Hepatocyte (in vitro differentiated cells): ENCODE data around the gene SOCS4. TPM values are rescaled to one million over a fixed set of nuclear protein-coding genes. Genes with fewer than 3 reads are reported as not detected.

Source experiments
- DNase-seq: peaks from one replicate; pipeline ENCODE4 v3.0.0-alpha.2; 2016; ENCODE audit warnings: low spot score
- H2AFZ ChIP-seq: fragments of 200-600 bp; sonication (generic); 2 replicates; pipeline ENCODE4 v1.6.0; 2016; ENCODE audit warnings: antibody characterized with exemption, mild to moderate bottlenecking
- H3K27ac ChIP-seq: fragments of 200-600 bp; sonication (generic); 2 replicates; pipeline ENCODE4 v1.5.1; 2016; ENCODE audit warnings: mild to moderate bottlenecking
- H3K27me3 ChIP-seq: fragments of 200-600 bp; sonication (generic); 2 replicates; pipeline ENCODE4 v1.6.1; 2016
- H3K36me3 ChIP-seq: fragments of 200-600 bp; sonication (generic); replicated peaks from 2 replicates; pipeline ENCODE4 v1.5.1; 2016; ENCODE audit warnings: low read depth; ENCODE audit not compliant: insufficient read depth
- H3K4me1 ChIP-seq: fragments of 200-600 bp; sonication (generic); 2 replicates; pipeline ENCODE4 v1.5.1; 2016; ENCODE audit warnings: mild to moderate bottlenecking, moderate library complexity; ENCODE audit not compliant: insufficient read depth
- H3K4me2 ChIP-seq: fragments of 200-600 bp; sonication (generic); 2 replicates; pipeline ENCODE4 v1.6.0; 2016
- H3K4me3 ChIP-seq: fragments of 200-600 bp; sonication (generic); 2 replicates; pipeline ENCODE4 v1.5.1; 2016; ENCODE audit warnings: mild to moderate bottlenecking
- H3K79me2 ChIP-seq: fragments of 200-600 bp; sonication (generic); 2 replicates; pipeline ENCODE4 v1.6.0; 2017; ENCODE audit warnings: mild to moderate bottlenecking
- H3K9me2 ChIP-seq: fragments of 200-600 bp; sonication (generic); replicated peaks from 2 replicates; pipeline ENCODE4 v1.6.0; 2017; ENCODE audit warnings: mild to moderate bottlenecking; ENCODE audit not compliant: insufficient read depth
- H3K9me3 ChIP-seq: fragments of 200-600 bp; sonication (generic); 2 replicates; pipeline ENCODE4 v1.5.1; 2016; ENCODE audit warnings: low read depth, mild to moderate bottlenecking
- H4K20me1 ChIP-seq: fragments of 200-600 bp; sonication (generic); 2 replicates; pipeline ENCODE4 v1.6.0; 2016; ENCODE audit warnings: mild to moderate bottlenecking; ENCODE audit not compliant: insufficient read depth, poor library complexity, severe bottlenecking
- CTCF ChIP-seq: fragments of 200-600 bp; sonication (generic); IDR thresholded peaks from 2 replicates; pipeline ENCODE4 v1.5.1; 2016; ENCODE audit warnings: antibody characterized with exemption, mild to moderate bottlenecking; ENCODE audit not compliant: poor library complexity
- EZH2 ChIP-seq: fragments of 200-600 bp; sonication (generic); IDR thresholded peaks from 2 replicates; pipeline ENCODE4 v1.6.1; 2016; ENCODE audit warnings: antibody characterized with exemption, mild to moderate bottlenecking, borderline replicate concordance
- EZH2phosphoT487 ChIP-seq: fragments of 200-600 bp; sonication (generic); IDR thresholded peaks from one replicate; pipeline ENCODE4 v1.6.1; 2018; ENCODE audit warnings: antibody characterized with exemption, mild to moderate bottlenecking, low read depth, moderate library complexity; ENCODE audit not compliant: unreplicated experiment, severe bottlenecking
- WGBS: methylation state at CpG from one replicate; pipeline ENCODE4 v1.1.6; 2016; ENCODE audit warnings: low lambda C conversion rate; ENCODE audit errors: missing lambda C conversion rate; 5-methylcytosine and 5-hydroxymethylcytosine counted together
- polyA plus RNA-seq: library from polyadenylated mRNA; unstranded; fragments of >200 nt; fragmentation: Nextera tagmentation; extraction: Ambion mirVana; gene quantifications from 2 replicates; pipeline ENCODE4 v1.2.1, GENCODE V29; 2016
- total RNA-seq: library from RNA; depleted of rRNA; stranded (reverse); fragments of >200 nt; gene quantifications from 2 replicates; pipeline ENCODE4 v1.2.3, GENCODE V29; 2014

Gene SOCS4
- total and polyA plus RNA-seq, 2 experiments from 2014 or later, result 4.1 to 18.8 TPM

- Histone ChIP-seq H3K36me3 (no peaks in the 10 kb centered on the region), H3K9me3 (no peaks in the 10 kb centered on the region), H4K20me1 (peaks cover 18% of the 10 kb centered on the region), H3K4me1 (no peaks in the 10 kb centered on the region), H3K27ac (no peak overlapping the region), H3K79me2 (peaks cover 27% of the 10 kb centered on the region), H3K4me3 (no peak overlapping the region), H3K4me2 (no peak overlapping the region), H2AFZ (no peak overlapping the region), H3K9me2 (no peaks in the 10 kb centered on the region), H3K27me3 (no peaks in the 10 kb centered on the region)
- 84% methylated on average over 2 of the region's 2 CpGs for WGBS
- TF ChIP-seq EZH2 (no peak), CTCF (no peak), EZH2phosphoT487 (no peak)
- DNase-seq, result no peak
Measured at GRCh38 chr14:55065411-55065810, 38.4 kb downstream of the SOCS4 start.

DNA sequence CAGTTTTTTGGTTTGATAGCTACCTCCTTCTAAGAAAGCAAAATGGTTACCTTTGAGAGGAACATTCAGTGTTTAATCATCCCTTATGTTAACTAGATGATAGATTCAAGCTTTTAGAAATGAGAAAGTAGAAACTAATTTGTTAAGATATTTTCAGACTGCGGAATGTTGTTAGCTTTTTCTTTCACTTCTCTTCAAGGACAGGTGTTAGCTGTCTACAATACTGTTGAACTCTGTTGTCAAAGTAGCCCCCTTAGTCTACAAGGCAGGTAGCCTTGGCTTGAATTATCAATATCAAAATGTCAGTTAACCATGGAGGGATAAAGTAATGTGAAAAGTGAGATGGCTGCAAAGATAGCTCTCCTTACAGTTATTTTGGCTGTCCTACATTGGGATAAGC lies 39.2 kb downstream of the SOCS4 start:
- Histone ChIP-seq H4K20me1 (peaks cover 10% of the 10 kb centered on the region), H3K4me3 (no peak overlapping the region), H3K4me2 (no peak overlapping the region), H3K9me3 (no peaks in the 10 kb centered on the region), H3K9me2 (no peaks in the 10 kb centered on the region), H3K27ac (no peak overlapping the region), H3K27me3 (no peaks in the 10 kb centered on the region), H3K79me2 (peaks cover 19% of the 10 kb centered on the region), H3K4me1 (no peaks in the 10 kb centered on the region), H2AFZ (no peak overlapping the region), H3K36me3 (no peaks in the 10 kb centered on the region)
- DNase-seq, result no peak
- TF ChIP-seq EZH2, result no peak
- TF ChIP-seq EZH2phosphoT487, result no peak
- no peak for TF ChIP-seq CTCF
- 94% methylated on average over 1 of the region's 1 CpG for WGBS

DNA sequence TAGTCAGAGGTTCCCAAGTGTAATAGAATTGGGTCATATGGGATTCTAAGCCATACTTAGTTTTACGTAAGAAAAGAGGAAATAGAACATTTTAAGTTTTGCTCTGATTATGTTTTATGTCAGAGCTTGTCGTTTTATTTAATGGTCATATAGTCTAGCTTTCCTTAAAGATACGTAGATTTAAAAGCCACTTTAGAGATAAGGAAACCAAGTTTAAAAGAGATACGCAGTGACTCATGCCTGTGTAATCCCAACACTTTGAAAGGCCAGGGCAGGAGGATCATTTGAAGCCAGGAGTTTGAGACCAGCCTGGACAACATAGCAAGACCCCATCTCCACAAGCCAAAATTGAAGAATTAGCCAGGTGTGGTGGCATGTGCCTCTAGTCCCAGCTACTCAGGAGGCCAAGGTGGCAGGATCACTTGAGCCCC lies 44.0 kb downstream of the SOCS4 start:
- no peaks in the 10 kb centered on the region for H3K4me1 ChIP-seq
- no peak overlapping the region for H3K4me3 ChIP-seq
- no peak for TF ChIP-seq EZH2
- TF ChIP-seq CTCF, result no peak
- TF ChIP-seq EZH2phosphoT487, result no peak
- DNase-seq, result no peak
- no peaks in the 10 kb centered on the region for H3K36me3 ChIP-seq
- H3K27me3 ChIP-seq, result no peaks in the 10 kb centered on the region
- no peak overlapping the region for H3K4me2 ChIP-seq
- H4K20me1 ChIP-seq, result no peaks in the 10 kb centered on the region
- no peaks in the 10 kb centered on the region for H3K79me2 ChIP-seq
- H2AFZ ChIP-seq, result no peak overlapping the region
- no peaks in the 10 kb centered on the region for H3K9me2 ChIP-seq
- no peaks in the 10 kb centered on the region for H3K9me3 ChIP-seq
- WGBS, result 44% methylated on average over 4 of the region's 4 CpGs
- H3K27ac ChIP-seq, result no peak overlapping the region
